Nephron progenitor cell (in vitro differentiated cells): ENCODE measurements around the gene RAI14.

ENCODE experiments used
- DNase-seq: peaks from one replicate; pipeline ENCODE4 v3.0.0; 2021
- H3K27ac Mint-ChIP-seq: 2 replicates; pipeline ENCODE4 v1.8.0; 2021; ENCODE audit warnings: mild to moderate bottlenecking, moderate library complexity, mixed read lengths
- H3K27me3 Mint-ChIP-seq: 2 replicates; pipeline ENCODE4 v1.8.0; 2021; ENCODE audit warnings: mild to moderate bottlenecking, low read depth, mixed read lengths; ENCODE audit not compliant: poor library complexity
- H3K36me3 Mint-ChIP-seq: 2 replicates; pipeline ENCODE4 v1.8.0; 2021; ENCODE audit warnings: low read depth, mixed read lengths
- H3K4me1 Mint-ChIP-seq: 2 replicates; pipeline ENCODE4 v1.8.0; 2021; ENCODE audit warnings: mixed read lengths
- H3K4me3 Mint-ChIP-seq: 2 replicates; pipeline ENCODE4 v1.8.0; 2021; ENCODE audit warnings: mild to moderate bottlenecking, moderate library complexity, mixed read lengths
- H3K9me3 Mint-ChIP-seq: 2 replicates; pipeline ENCODE4 v1.8.0; 2021; ENCODE audit warnings: mild to moderate bottlenecking, moderate library complexity, mixed read lengths
- CTCF ChIP-seq: fragments of 200-600 bp; sonication (generic); IDR thresholded peaks from 2 replicates; pipeline ENCODE4 v1.5.0; 2021; ENCODE audit warnings: antibody characterized with exemption

Gene RAI14

GRCh38 chr5:34787035-34787434, 130.9 kb downstream of the RAI14 start:
- no peaks in the 10 kb centered on the region for H3K27me3 Mint-ChIP-seq
- H3K27ac Mint-ChIP-seq: no peak overlapping the region
- H3K4me3 Mint-ChIP-seq: no peak overlapping the region
- peaks cover 51% of the 10 kb centered on the region for H3K36me3 Mint-ChIP-seq
- DNase-seq: no peak
- no peak for TF ChIP-seq CTCF
- H3K9me3 Mint-ChIP-seq: peaks cover 41% of the 10 kb centered on the region
- H3K4me1 Mint-ChIP-seq: no peaks in the 10 kb centered on the region

GRCh38 chr5:34789021-34789531, 132.9 kb downstream of the RAI14 start:
- H3K36me3 Mint-ChIP-seq: peaks cover 34% of the 10 kb centered on the region
- no peaks in the 10 kb centered on the region for H3K27me3 Mint-ChIP-seq
- H3K27ac Mint-ChIP-seq: no peak overlapping the region
- no peaks in the 10 kb centered on the region for H3K4me1 Mint-ChIP-seq
- no peak for TF ChIP-seq CTCF
- no peak overlapping the region for H3K4me3 Mint-ChIP-seq
- no peak for DNase-seq
- peaks cover 27% of the 10 kb centered on the region for H3K9me3 Mint-ChIP-seq

GRCh38 chr5:34789639-34790038, 133.5 kb downstream of the RAI14 start:
- Mint-ChIP-seq H3K27me3 (no peaks in the 10 kb centered on the region), H3K9me3 (peaks cover 27% of the 10 kb centered on the region), H3K4me1 (no peaks in the 10 kb centered on the region), H3K27ac (no peak overlapping the region), H3K4me3 (no peak overlapping the region), H3K36me3 (peaks cover 31% of the 10 kb centered on the region)
- no peak for TF ChIP-seq CTCF
- DNase-seq: no peak

- H3K27ac Mint-ChIP-seq: no peak overlapping the region
- H3K9me3 Mint-ChIP-seq: peaks cover 27% of the 10 kb centered on the region
- H3K36me3 Mint-ChIP-seq: peaks cover 29% of the 10 kb centered on the region
- TF ChIP-seq CTCF: no peak
- no peaks in the 10 kb centered on the region for H3K27me3 Mint-ChIP-seq
- no peak for DNase-seq
- H3K4me1 Mint-ChIP-seq: no peaks in the 10 kb centered on the region
- H3K4me3 Mint-ChIP-seq: no peak overlapping the region
Measured at GRCh38 chr5:34790069-34790468, 133.9 kb downstream of the RAI14 start.

- H3K4me1 Mint-ChIP-seq: no peaks in the 10 kb centered on the region
- H3K9me3 Mint-ChIP-seq: peaks cover 13% of the 10 kb centered on the region
- H3K27me3 Mint-ChIP-seq: no peaks in the 10 kb centered on the region
- H3K27ac Mint-ChIP-seq: no peak overlapping the region
- no peak for TF ChIP-seq CTCF
- no peak overlapping the region for H3K4me3 Mint-ChIP-seq
- DNase-seq: no peak
- peaks cover 21% of the 10 kb centered on the region for H3K36me3 Mint-ChIP-seq
Measured at GRCh38 chr5:34791761-34792244, 135.7 kb downstream of the RAI14 start.

GRCh38 chr5:34802834-34803563, 146.9 kb downstream of the RAI14 start:
- no peaks in the 10 kb centered on the region for H3K27me3 Mint-ChIP-seq
- no peak for TF ChIP-seq CTCF
- no peaks in the 10 kb centered on the region for H3K9me3 Mint-ChIP-seq
- H3K4me1 Mint-ChIP-seq: peaks cover 7% of the 10 kb centered on the region
- peak overlapping the region; percentile 10 for H3K27ac Mint-ChIP-seq
- no peak for DNase-seq
- peaks cover 57% of the 10 kb centered on the region for H3K36me3 Mint-ChIP-seq
- H3K4me3 Mint-ChIP-seq: no peak overlapping the region
